Hepatocyte (in vitro differentiated cells): ENCODE results near the gene ACOT8. TPM values are rescaled to one million over a fixed set of nuclear protein-coding genes. Genes with fewer than 3 reads are reported as not detected.
A peak's percentile ranks its signal among the peaks of the same experiment; 100 is the strongest.

ENCODE experiments used
- DNase-seq: peaks from one replicate; pipeline ENCODE4 v3.0.0-alpha.2; 2016; ENCODE audit warnings: low spot score
- H2AFZ ChIP-seq: fragments of 200-600 bp; sonication (generic); 2 replicates; pipeline ENCODE4 v1.6.0; 2016; ENCODE audit warnings: antibody characterized with exemption, mild to moderate bottlenecking
- H3K27ac ChIP-seq: fragments of 200-600 bp; sonication (generic); 2 replicates; pipeline ENCODE4 v1.5.1; 2016; ENCODE audit warnings: mild to moderate bottlenecking
- H3K27me3 ChIP-seq: fragments of 200-600 bp; sonication (generic); 2 replicates; pipeline ENCODE4 v1.6.1; 2016
- H3K36me3 ChIP-seq: fragments of 200-600 bp; sonication (generic); replicated peaks from 2 replicates; pipeline ENCODE4 v1.5.1; 2016; ENCODE audit warnings: low read depth; ENCODE audit not compliant: insufficient read depth
- H3K4me1 ChIP-seq: fragments of 200-600 bp; sonication (generic); 2 replicates; pipeline ENCODE4 v1.5.1; 2016; ENCODE audit warnings: mild to moderate bottlenecking, moderate library complexity; ENCODE audit not compliant: insufficient read depth
- H3K4me2 ChIP-seq: fragments of 200-600 bp; sonication (generic); 2 replicates; pipeline ENCODE4 v1.6.0; 2016
- H3K4me3 ChIP-seq: fragments of 200-600 bp; sonication (generic); 2 replicates; pipeline ENCODE4 v1.5.1; 2016; ENCODE audit warnings: mild to moderate bottlenecking
- H3K79me2 ChIP-seq: fragments of 200-600 bp; sonication (generic); 2 replicates; pipeline ENCODE4 v1.6.0; 2017; ENCODE audit warnings: mild to moderate bottlenecking
- H3K9me2 ChIP-seq: fragments of 200-600 bp; sonication (generic); replicated peaks from 2 replicates; pipeline ENCODE4 v1.6.0; 2017; ENCODE audit warnings: mild to moderate bottlenecking; ENCODE audit not compliant: insufficient read depth
- H3K9me3 ChIP-seq: fragments of 200-600 bp; sonication (generic); 2 replicates; pipeline ENCODE4 v1.5.1; 2016; ENCODE audit warnings: low read depth, mild to moderate bottlenecking
- H4K20me1 ChIP-seq: fragments of 200-600 bp; sonication (generic); 2 replicates; pipeline ENCODE4 v1.6.0; 2016; ENCODE audit warnings: mild to moderate bottlenecking; ENCODE audit not compliant: insufficient read depth, poor library complexity, severe bottlenecking
- EZH2 ChIP-seq: fragments of 200-600 bp; sonication (generic); IDR thresholded peaks from 2 replicates; pipeline ENCODE4 v1.6.1; 2016; ENCODE audit warnings: antibody characterized with exemption, mild to moderate bottlenecking, borderline replicate concordance
- EZH2phosphoT487 ChIP-seq: fragments of 200-600 bp; sonication (generic); IDR thresholded peaks from one replicate; pipeline ENCODE4 v1.6.1; 2018; ENCODE audit warnings: antibody characterized with exemption, mild to moderate bottlenecking, low read depth, moderate library complexity; ENCODE audit not compliant: unreplicated experiment, severe bottlenecking
- WGBS: methylation state at CpG from one replicate; pipeline ENCODE4 v1.1.6; 2016; ENCODE audit warnings: low lambda C conversion rate; ENCODE audit errors: missing lambda C conversion rate; 5-methylcytosine and 5-hydroxymethylcytosine counted together
- polyA plus RNA-seq: library from polyadenylated mRNA; unstranded; fragments of >200 nt; fragmentation: Nextera tagmentation; extraction: Ambion mirVana; gene quantifications from 2 replicates; pipeline ENCODE4 v1.2.1, GENCODE V29; 2016
- total RNA-seq: library from RNA; depleted of rRNA; stranded (reverse); fragments of >200 nt; gene quantifications from 2 replicates; pipeline ENCODE4 v1.2.3, GENCODE V29; 2014
- TF ChIP-seq, protein P1 (sequence below): fragments of 200-600 bp; sonication (generic); IDR thresholded peaks from 2 replicates; pipeline ENCODE4 v1.5.1; 2016; ENCODE audit warnings: antibody characterized with exemption, mild to moderate bottlenecking; ENCODE audit not compliant: poor library complexity

ACOT8 gene
- 26.3 and 40.6 TPM in 2 replicates for total RNA-seq
- 36.5 and 44.0 TPM in 2 replicates for polyA plus RNA-seq

DNA sequence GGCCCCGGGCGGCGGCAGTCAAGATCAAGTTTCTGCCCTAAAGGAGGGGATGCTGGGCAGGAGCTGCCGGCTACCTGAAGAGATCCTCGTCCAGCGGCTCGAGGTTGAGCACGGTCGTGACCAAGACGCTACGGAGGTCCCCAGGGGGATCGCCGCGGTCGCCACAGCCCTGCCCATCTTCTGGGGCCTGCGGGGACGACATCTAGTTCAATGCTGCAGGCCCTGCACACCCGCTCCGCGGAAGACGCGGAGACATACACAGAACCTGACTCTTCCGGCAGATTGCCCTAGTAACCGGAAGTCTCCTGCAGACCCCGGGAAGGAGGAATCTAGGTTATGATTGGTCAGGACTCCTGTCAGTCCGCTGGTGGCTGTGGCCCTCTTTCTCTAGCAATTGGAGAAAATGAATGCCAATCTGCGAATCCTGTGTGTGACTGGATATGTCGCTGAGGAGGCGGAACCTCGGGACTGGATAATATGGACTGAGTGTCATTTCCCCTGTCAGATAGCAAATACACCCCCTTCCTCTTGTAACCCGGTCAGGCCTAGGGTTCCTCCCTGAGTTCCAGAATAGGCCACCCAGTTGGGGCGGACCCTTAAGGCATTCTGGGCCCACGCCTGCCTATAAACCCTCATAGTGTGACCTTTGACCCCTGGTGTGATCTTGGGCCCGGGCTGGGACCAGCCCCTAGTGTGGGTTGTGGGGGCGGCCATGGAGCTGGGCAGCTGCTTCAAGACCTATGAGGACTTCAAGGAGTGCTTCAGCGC lies at the start of gene ACOT8, which contains the start of gene ZSWIM3:
ACOT8 (minus strand) TSS at position 279 of the 768 bp plus-strand sequence; CDS start at position 202, 77 bp downstream.
ZSWIM3 (plus strand) TSS at position 501 of the 768 bp plus-strand sequence; CDS start at position 713, 212 bp downstream.
- Histone ChIP-seq H3K79me2 (peaks cover 60% of the 10 kb centered on the region), H3K9me2 (no peaks in the 10 kb centered on the region), H3K27ac (peak within 1 kb of the TSS; percentile 78), H3K27me3 (no peaks in the 10 kb centered on the region), H3K4me3 (peak within 1 kb of the TSS; percentile 63), H3K4me2 (peak within 1 kb of the TSS; percentile 93), H3K36me3 (no peaks in the 10 kb centered on the region), H3K9me3 (no peaks in the 10 kb centered on the region), H2AFZ (peak within 1 kb of the TSS; percentile 84), H4K20me1 (no peaks in the 10 kb centered on the region), H3K4me1 (peaks cover 20% of the 10 kb centered on the region)
- TF ChIP-seq, protein P1, sequence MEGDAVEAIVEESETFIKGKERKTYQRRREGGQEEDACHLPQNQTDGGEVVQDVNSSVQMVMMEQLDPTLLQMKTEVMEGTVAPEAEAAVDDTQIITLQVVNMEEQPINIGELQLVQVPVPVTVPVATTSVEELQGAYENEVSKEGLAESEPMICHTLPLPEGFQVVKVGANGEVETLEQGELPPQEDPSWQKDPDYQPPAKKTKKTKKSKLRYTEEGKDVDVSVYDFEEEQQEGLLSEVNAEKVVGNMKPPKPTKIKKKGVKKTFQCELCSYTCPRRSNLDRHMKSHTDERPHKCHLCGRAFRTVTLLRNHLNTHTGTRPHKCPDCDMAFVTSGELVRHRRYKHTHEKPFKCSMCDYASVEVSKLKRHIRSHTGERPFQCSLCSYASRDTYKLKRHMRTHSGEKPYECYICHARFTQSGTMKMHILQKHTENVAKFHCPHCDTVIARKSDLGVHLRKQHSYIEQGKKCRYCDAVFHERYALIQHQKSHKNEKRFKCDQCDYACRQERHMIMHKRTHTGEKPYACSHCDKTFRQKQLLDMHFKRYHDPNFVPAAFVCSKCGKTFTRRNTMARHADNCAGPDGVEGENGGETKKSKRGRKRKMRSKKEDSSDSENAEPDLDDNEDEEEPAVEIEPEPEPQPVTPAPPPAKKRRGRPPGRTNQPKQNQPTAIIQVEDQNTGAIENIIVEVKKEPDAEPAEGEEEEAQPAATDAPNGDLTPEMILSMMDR, result no peak
- TF ChIP-seq EZH2phosphoT487 (no peak), EZH2 (no peak)
- 1% methylated on average over 36 of the region's 36 CpGs for WGBS
- peak; percentile 99 for DNase-seq

DNA sequence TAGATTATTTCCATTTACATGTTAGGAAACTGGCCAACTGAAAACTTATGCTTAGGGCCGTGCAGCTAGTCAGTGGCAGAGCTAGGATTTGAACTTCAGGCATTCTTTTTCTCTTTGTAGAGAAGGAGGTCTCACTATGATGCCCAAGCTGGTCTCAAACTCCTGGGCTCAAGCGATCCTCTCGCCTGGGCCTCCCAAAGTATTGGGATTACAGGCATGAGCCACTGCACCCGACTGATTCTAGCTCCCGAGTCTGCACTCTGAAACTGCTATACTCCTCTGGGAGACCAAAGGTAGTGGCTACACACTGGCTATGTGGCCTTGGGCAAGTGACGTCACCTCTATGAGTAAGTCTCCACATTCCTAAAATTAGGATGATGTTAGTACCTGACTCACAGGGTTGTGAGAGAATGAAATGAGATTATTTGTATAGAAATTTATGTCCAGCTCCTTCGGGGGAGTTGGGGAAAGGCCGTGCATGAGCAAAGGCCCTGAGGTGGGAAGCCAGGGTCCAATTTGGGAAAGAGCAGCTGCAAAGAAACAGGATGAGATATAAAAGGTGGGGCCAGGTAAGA lies 48.4 kb upstream of the ACOT8 start:
- no peak overlapping the region for H3K27ac ChIP-seq
- no peaks in the 10 kb centered on the region for H3K9me3 ChIP-seq
- no peaks in the 10 kb centered on the region for H3K27me3 ChIP-seq
- no peaks in the 10 kb centered on the region for H3K9me2 ChIP-seq
- H2AFZ ChIP-seq, result no peak overlapping the region
- DNase-seq, result no peak
- H3K36me3 ChIP-seq, result no peaks in the 10 kb centered on the region
- no peaks in the 10 kb centered on the region for H4K20me1 ChIP-seq
- WGBS, result 95% methylated on average over 8 of the region's 8 CpGs
- H3K4me1 ChIP-seq, result no peaks in the 10 kb centered on the region
- no peak overlapping the region for H3K4me3 ChIP-seq
- no peaks in the 10 kb centered on the region for H3K79me2 ChIP-seq
- H3K4me2 ChIP-seq, result no peak overlapping the region
- TF ChIP-seq, protein P1, result no peak
- TF ChIP-seq EZH2, result no peak
- no peak for TF ChIP-seq EZH2phosphoT487

DNA sequence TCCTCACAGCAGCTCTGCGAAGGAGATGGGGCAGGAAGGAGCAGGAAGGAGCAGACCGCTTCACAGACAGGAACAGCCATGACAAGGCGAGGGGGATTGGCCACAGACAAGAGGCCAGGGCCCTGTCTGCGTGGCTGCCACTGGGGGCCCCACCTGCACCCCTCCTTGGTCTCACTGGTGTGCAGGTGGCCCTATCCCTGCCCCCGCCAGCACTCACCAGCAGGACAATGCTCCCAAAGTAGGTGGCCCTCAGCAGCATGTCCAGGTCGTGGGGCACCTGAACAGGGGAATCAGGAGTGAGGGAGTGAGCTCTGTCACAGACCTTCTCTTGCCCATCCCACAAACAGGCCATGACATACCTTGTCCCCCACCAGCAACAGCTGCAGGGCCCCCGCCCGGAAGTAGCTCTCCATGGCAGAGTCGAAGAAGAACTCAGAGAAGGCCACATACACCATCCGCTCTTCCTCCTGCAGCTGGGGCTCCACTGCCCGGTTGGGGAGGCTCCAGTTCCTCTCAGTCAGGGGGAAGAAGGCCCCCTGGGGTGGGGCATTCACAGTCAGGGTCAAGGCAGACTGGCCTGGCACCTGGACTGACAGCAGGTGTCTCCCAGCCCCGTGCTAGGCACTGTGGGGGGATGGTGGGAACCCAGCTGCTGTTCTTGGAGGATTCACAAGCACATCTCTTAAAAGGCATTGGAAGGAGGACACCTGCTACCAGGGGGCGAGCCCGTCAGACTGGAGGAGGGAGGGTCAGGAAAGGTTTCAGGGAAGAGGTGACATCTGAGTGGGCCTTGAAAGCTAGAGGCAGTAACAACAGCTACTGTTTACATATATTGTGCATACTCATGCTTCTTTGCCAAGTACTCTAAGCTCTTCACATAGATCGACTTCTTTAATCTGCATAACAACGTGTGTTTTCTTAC lies 47.7 kb upstream of the ACOT8 start:
- TF ChIP-seq EZH2phosphoT487 (no peak), EZH2 (no peak)
- TF ChIP-seq, protein P1, result no peak
- H3K27ac ChIP-seq, result no peak overlapping the region
- no peaks in the 10 kb centered on the region for H3K27me3 ChIP-seq
- H3K4me1 ChIP-seq, result no peaks in the 10 kb centered on the region
- no peak overlapping the region for H3K4me3 ChIP-seq
- no peaks in the 10 kb centered on the region for H3K79me2 ChIP-seq
- no peak for DNase-seq
- WGBS, result 91% methylated on average over 16 of the region's 16 CpGs
- no peak overlapping the region for H2AFZ ChIP-seq
- no peaks in the 10 kb centered on the region for H3K36me3 ChIP-seq
- H3K4me2 ChIP-seq, result no peak overlapping the region
- H3K9me3 ChIP-seq, result no peaks in the 10 kb centered on the region
- H3K9me2 ChIP-seq, result no peaks in the 10 kb centered on the region
- no peaks in the 10 kb centered on the region for H4K20me1 ChIP-seq
